SK-N-SH treated with all-trans-retinoic acid at 6 μM for 48 hours (cell line): ENCODE results near the gene GDF9.

Experiments
- ATAC-seq: fragments of 200-7000 bp; cut with Tn5 transposase; 3 replicates; pipeline ENCODE4 v1.9.1; 2020; ENCODE audit warnings: mild to moderate bottlenecking, moderate library complexity
- BACH2 ChIP-seq: fragments of 250-450 bp; sonication (Bioruptor Pico); IDR thresholded peaks from 2 replicates; pipeline ENCODE4 v1.9.0; 2021; ENCODE audit warnings: mild to moderate bottlenecking, borderline replicate concordance
- CREB5 ChIP-seq: fragments of 250-450 bp; sonication (Bioruptor Pico); IDR thresholded peaks from 2 replicates; pipeline ENCODE4 v1.5.1; 2020; ENCODE audit warnings: low read depth, mild to moderate bottlenecking, moderate library complexity
- CSDC2 ChIP-seq: fragments of 250-450 bp; sonication (Bioruptor Pico); IDR thresholded peaks from 2 replicates; pipeline ENCODE4 v1.5.0; 2020; ENCODE audit warnings: mild to moderate bottlenecking, moderate library complexity
- CSRNP3 ChIP-seq: fragments of 250-450 bp; sonication (Bioruptor Pico); IDR thresholded peaks from 2 replicates; pipeline ENCODE4 v1.5.1; 2021; ENCODE audit warnings: mild to moderate bottlenecking, moderate library complexity
- ESRRG ChIP-seq: fragments of 250-450 bp; sonication (Bioruptor Pico); IDR thresholded peaks from 2 replicates; pipeline ENCODE4 v1.6.1; 2021; ENCODE audit warnings: mild to moderate bottlenecking
- ISL1 ChIP-seq: fragments of 250-450 bp; sonication (Bioruptor Pico); IDR thresholded peaks from 2 replicates; pipeline ENCODE4 v2.1.2; 2022; ENCODE audit warnings: mild to moderate bottlenecking, moderate library complexity
- OSR1 ChIP-seq: fragments of 250-450 bp; sonication (Bioruptor Pico); IDR thresholded peaks from 2 replicates; pipeline ENCODE4 v1.8.0; 2022; ENCODE audit warnings: moderate library complexity, mild to moderate bottlenecking, inconsistent platforms
- PATZ1 ChIP-seq: fragments of 250-450 bp; sonication (Bioruptor Pico); IDR thresholded peaks from 2 replicates; pipeline ENCODE4 v1.8.0; 2020; ENCODE audit warnings: mild to moderate bottlenecking, moderate library complexity, borderline replicate concordance
- POU6F1 ChIP-seq: fragments of 250-450 bp; sonication (Bioruptor Pico); IDR thresholded peaks from 2 replicates; pipeline ENCODE4 v1.8.0; 2021; ENCODE audit warnings: low read depth, mild to moderate bottlenecking, moderate library complexity, borderline replicate concordance
- PPARA ChIP-seq: fragments of 250-450 bp; sonication (Bioruptor Pico); IDR thresholded peaks from 2 replicates; pipeline ENCODE4 v1.5.0; 2020; ENCODE audit warnings: mild to moderate bottlenecking, borderline replicate concordance
- RARB ChIP-seq: fragments of 250-450 bp; sonication (Bioruptor Pico); IDR thresholded peaks from 2 replicates; pipeline ENCODE4 v1.8.0; 2021; ENCODE audit warnings: mild to moderate bottlenecking, moderate library complexity
- SNAI2 ChIP-seq: fragments of 250-450 bp; sonication (Bioruptor Pico); IDR thresholded peaks from 2 replicates; pipeline ENCODE4 v1.5.0; 2020; ENCODE audit warnings: mild to moderate bottlenecking, moderate library complexity
- TCF4 ChIP-seq: fragments of 250-450 bp; sonication (Bioruptor Pico); IDR thresholded peaks from 2 replicates; pipeline ENCODE4 v1.8.0; 2021; ENCODE audit warnings: mild to moderate bottlenecking, moderate library complexity, borderline replicate concordance
- TOX ChIP-seq: fragments of 250-450 bp; sonication (Bioruptor Pico); IDR thresholded peaks from 2 replicates; pipeline ENCODE4 v1.8.0; 2021; ENCODE audit warnings: mild to moderate bottlenecking, moderate library complexity, borderline replicate concordance
- TSHZ2 ChIP-seq: fragments of 250-450 bp; sonication (Bioruptor Pico); IDR thresholded peaks from 2 replicates; pipeline ENCODE4 v1.5.0; 2020; ENCODE audit warnings: mild to moderate bottlenecking, moderate library complexity
- ZC3H10 ChIP-seq: fragments of 250-450 bp; sonication (Bioruptor Pico); IDR thresholded peaks from 2 replicates; pipeline ENCODE4 v1.5.1; 2021; ENCODE audit warnings: mild to moderate bottlenecking, moderate library complexity
- ZFP3 ChIP-seq: fragments of 250-450 bp; sonication (Bioruptor Pico); IDR thresholded peaks from 2 replicates; pipeline ENCODE4 v1.5.0; 2020; ENCODE audit warnings: mild to moderate bottlenecking, moderate library complexity
- ZFP30 ChIP-seq: fragments of 450-650 bp; formaldehyde crosslinking; IDR thresholded peaks from 2 replicates; pipeline ENCODE4 v1.5.0; 2022; ENCODE audit warnings: mild to moderate bottlenecking, moderate library complexity
- ZNF70 ChIP-seq: fragments of 450-650 bp; formaldehyde crosslinking; IDR thresholded peaks from 2 replicates; pipeline ENCODE4 v1.5.0; 2020; ENCODE audit warnings: mild to moderate bottlenecking, moderate library complexity
- ZNF8 ChIP-seq: fragments of 450-650 bp; formaldehyde crosslinking; IDR thresholded peaks from 2 replicates; pipeline ENCODE4 v1.5.0; 2020; ENCODE audit warnings: mild to moderate bottlenecking, moderate library complexity

The GDF9 gene

GRCh38 chr5:132870801-132871200 is 4.5 kb upstream of the GDF9 start:
- no peak for ATAC-seq
- TF ChIP-seq BACH2: no peak
- TF ChIP-seq OSR1 (CRISPR knock-in tag): no peak
- TF ChIP-seq ISL1: no peak
- TF ChIP-seq ESRRG: no peak
- no peak for TF ChIP-seq RARB
- TF ChIP-seq POU6F1 (CRISPR knock-in tag): no peak
- TF ChIP-seq TCF4: no peak
- no peak for TF ChIP-seq ZC3H10 (CRISPR knock-in tag)
- no peak for TF ChIP-seq TSHZ2 (CRISPR knock-in tag)
- no peak for TF ChIP-seq PATZ1
- TF ChIP-seq TOX (CRISPR knock-in tag): no peak
- TF ChIP-seq CSRNP3 (CRISPR knock-in tag): no peak
- no peak for TF ChIP-seq CREB5 (CRISPR knock-in tag)
- no peak for TF ChIP-seq ZFP3 (CRISPR knock-in tag)

GRCh38 chr5:132868754-132869153 is 2.5 kb upstream of the GDF9 start:
- TF ChIP-seq ISL1: no peak
- no peak for TF ChIP-seq OSR1 (CRISPR knock-in tag)
- TF ChIP-seq ZNF70 (CRISPR knock-in tag): no peak
- TF ChIP-seq PATZ1: no peak
- no peak for TF ChIP-seq CSRNP3 (CRISPR knock-in tag)
- no peak for TF ChIP-seq ZFP3 (CRISPR knock-in tag)
- TF ChIP-seq ESRRG: no peak
- TF ChIP-seq PPARA (CRISPR knock-in tag): no peak
- no peak for TF ChIP-seq SNAI2 (CRISPR knock-in tag)
- no peak for TF ChIP-seq ZFP30 (CRISPR knock-in tag)
- TF ChIP-seq POU6F1 (CRISPR knock-in tag): no peak
- TF ChIP-seq CSDC2 (CRISPR knock-in tag): no peak
- TF ChIP-seq ZNF8: no peak
- TF ChIP-seq CREB5 (CRISPR knock-in tag): no peak
- no peak for TF ChIP-seq TSHZ2 (CRISPR knock-in tag)
- no peak for ATAC-seq
